MG63 (cell line): Measurements from ENCODE around the gene DLG2. TPM values are rescaled to one million over a fixed set of nuclear protein-coding genes. Genes with fewer than 3 reads are reported as not detected.
"Not testable (repeated sequence)": the region's sequence is repeated elsewhere in the genome, so short reads cannot be mapped to it uniquely, and the experiment has no call there.

Source experiments
- DNase-seq: peaks from one replicate; pipeline ENCODE4 v3.0.0-alpha.2; 2020
- H3K27me3 ChIP-seq: fragments of 250-450 bp; sonication (Bioruptor Pico); 2 replicates; pipeline ENCODE4 v1.5.1; 2020; ENCODE audit warnings: mild to moderate bottlenecking, moderate library complexity
- H3K36me3 ChIP-seq: fragments of 250-450 bp; sonication (Bioruptor Pico); 2 replicates; pipeline ENCODE4 v1.5.1; 2020; ENCODE audit warnings: mild to moderate bottlenecking, moderate library complexity
- H3K4me3 ChIP-seq: fragments of 250-450 bp; sonication (Bioruptor Pico); 2 replicates; pipeline ENCODE4 v1.5.1; 2020; ENCODE audit warnings: mild to moderate bottlenecking, moderate library complexity
- H3K9me3 ChIP-seq: fragments of 250-450 bp; sonication (Bioruptor Pico); 2 replicates; pipeline ENCODE4 v1.5.1; 2020; ENCODE audit warnings: mild to moderate bottlenecking, moderate library complexity
- total RNA-seq: library from RNA; depleted of rRNA; stranded (reverse); fragments of >200 nt; shearing (Covaris generic); gene quantifications from 2 replicates; pipeline ENCODE4 v1.2.3, GENCODE V29; 2014; ENCODE audit warnings: low replicate concordance

DLG2 gene
- total RNA-seq, 1 experiment from 2014 or later: 0.10 TPM

GRCh38 chr11:84882056-84882455 is 745.1 kb downstream of the DLG2 start:
- Histone ChIP-seq H3K36me3 (no peaks in the 10 kb centered on the region), H3K4me3 (no peak overlapping the region), H3K9me3 (no peaks in the 10 kb centered on the region), H3K27me3 (no peaks in the 10 kb centered on the region)
- no peak for DNase-seq

DNA sequence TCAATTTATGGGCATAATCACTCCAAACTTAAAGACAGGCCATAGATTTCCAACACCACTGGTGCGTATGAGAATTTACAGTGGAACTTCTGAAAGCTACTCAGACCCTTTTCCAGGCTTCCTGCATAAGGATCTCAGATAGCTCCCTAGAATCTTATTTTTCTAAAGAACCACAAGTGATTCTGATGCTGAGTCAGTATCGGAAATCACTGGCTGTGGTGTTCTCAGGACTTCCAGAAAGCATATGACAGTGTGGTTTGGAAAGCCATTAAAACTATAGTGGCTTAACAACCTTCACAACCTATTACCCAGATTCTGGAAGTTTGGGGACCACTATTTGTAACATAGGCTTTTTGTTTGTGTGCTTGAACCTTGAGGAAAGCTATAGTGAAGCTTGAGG is 756.0 kb downstream of the DLG2 start:
- no peaks in the 10 kb centered on the region for H3K27me3 ChIP-seq
- no peak overlapping the region for H3K4me3 ChIP-seq
- H3K36me3 ChIP-seq: no peaks in the 10 kb centered on the region
- no peaks in the 10 kb centered on the region for H3K9me3 ChIP-seq
- no peak for DNase-seq

GRCh38 chr11:84870486-84870885 is 756.7 kb downstream of the DLG2 start:
- no peaks in the 10 kb centered on the region for H3K27me3 ChIP-seq
- H3K36me3 ChIP-seq: no peaks in the 10 kb centered on the region
- no peaks in the 10 kb centered on the region for H3K9me3 ChIP-seq
- H3K4me3 ChIP-seq: no peak overlapping the region
- DNase-seq: no peak

GRCh38 chr11:84866922-84867321 is 760.2 kb downstream of the DLG2 start:
- no peaks in the 10 kb centered on the region for H3K27me3 ChIP-seq
- no peaks in the 10 kb centered on the region for H3K36me3 ChIP-seq
- no peak overlapping the region for H3K4me3 ChIP-seq
- no peaks in the 10 kb centered on the region for H3K9me3 ChIP-seq
- no peak for DNase-seq

DNA sequence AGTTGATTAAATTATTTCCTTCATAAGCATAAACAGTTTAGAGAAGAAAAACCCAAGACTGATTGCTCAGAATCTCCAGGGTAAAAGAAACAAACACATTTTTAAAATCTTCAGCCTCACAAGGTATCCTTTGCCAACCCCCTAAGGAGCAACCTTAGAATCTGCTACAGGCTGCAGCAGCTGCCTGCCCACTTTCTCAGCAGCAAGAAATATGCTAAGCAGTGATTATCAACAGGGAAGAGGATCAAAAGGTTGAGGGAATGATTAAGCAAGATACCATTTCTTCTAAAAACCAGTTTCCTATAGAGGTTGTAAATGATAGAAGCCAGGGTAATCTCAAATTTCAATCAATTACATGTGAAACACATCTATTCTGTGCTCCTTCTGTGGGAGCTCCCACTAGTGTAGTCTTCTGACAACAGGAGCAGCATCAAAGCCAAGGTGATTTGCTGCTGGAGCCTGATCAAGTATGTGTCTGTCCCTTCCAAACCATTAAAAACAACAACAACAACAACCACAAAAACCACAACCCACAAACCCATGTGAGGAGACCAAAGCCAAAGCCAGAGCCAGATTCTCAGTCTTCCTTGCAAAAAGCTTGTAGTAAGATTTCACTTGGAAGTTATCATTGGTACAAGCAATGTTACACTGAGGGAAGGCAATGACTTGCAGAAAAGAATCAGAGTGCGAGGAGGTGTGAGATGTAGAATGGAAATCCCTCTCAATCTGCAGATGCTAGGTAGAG is 761.2 kb downstream of the DLG2 start:
- DNase-seq: no peak
- H3K9me3 ChIP-seq: no peaks in the 10 kb centered on the region
- no peaks in the 10 kb centered on the region for H3K36me3 ChIP-seq
- H3K27me3 ChIP-seq: no peaks in the 10 kb centered on the region
- no peak overlapping the region for H3K4me3 ChIP-seq

GRCh38 chr11:84865257-84865656 is 761.9 kb downstream of the DLG2 start:
- Histone ChIP-seq H3K27me3 (no peaks in the 10 kb centered on the region), H3K4me3 (no peak overlapping the region), H3K9me3 (no peaks in the 10 kb centered on the region), H3K36me3 (no peaks in the 10 kb centered on the region)
- no peak for DNase-seq

DNA sequence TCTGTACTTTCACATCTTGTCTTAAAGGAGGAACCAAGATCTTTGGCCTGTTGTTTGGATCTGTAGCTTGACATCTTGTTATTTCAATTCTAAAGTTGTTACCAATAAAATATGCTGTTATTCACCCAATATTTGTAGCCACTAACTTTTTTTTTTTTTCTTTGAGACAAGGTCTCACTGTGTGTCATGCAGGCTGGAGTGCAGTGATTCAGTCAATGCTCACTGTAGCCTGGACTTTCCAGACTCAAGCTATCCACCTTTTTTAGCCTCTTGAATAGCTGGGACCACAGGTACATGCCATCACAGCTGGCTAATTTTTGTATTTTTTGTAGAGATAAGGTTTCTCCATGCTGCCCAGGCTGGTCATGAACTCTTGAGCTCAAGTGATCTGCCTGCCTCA is 769.4 kb downstream of the DLG2 start:
- Histone ChIP-seq H3K4me3 (no peak overlapping the region), H3K9me3 (no peaks in the 10 kb centered on the region), H3K27me3 (no peaks in the 10 kb centered on the region), H3K36me3 (no peaks in the 10 kb centered on the region)
- DNase-seq: no peak

GRCh38 chr11:84855508-84856245 is 771.5 kb downstream of the DLG2 start:
- H3K9me3 ChIP-seq: no peaks in the 10 kb centered on the region
- H3K27me3 ChIP-seq: no peaks in the 10 kb centered on the region
- no peak for DNase-seq
- no peak overlapping the region for H3K4me3 ChIP-seq
- no peaks in the 10 kb centered on the region for H3K36me3 ChIP-seq

- Histone ChIP-seq H3K36me3 (no peaks in the 10 kb centered on the region), H3K4me3 (no peak overlapping the region), H3K27me3 (no peaks in the 10 kb centered on the region), H3K9me3 (no peaks in the 10 kb centered on the region)
- DNase-seq: no peak
These were observed 772.7 kb downstream of the DLG2 start for GRCh38 chr11:84854498-84854880.

GRCh38 chr11:84853841-84854497 is 773.2 kb downstream of the DLG2 start:
- DNase-seq: no peak

DNA sequence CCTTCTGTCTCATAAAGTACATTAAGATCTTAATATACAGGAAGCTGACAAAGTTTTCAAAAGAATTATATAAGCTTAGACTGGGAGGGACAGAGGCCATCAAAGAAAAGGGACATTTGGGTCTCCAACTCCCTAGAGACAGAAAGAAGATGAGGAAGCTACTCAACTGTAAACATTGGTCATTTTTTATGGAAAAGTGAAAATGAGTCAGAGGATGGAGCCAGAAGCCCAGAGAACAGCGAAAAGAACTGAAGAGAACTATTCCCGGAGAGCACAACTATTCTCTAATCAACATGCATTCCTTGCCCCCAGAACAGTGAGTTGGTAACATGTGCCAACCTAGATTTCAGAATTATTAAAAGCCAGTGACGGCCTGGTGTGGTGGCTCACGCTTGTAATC is 779.3 kb downstream of the DLG2 start:
- H3K36me3 ChIP-seq: no peaks in the 10 kb centered on the region
- H3K27me3 ChIP-seq: no peaks in the 10 kb centered on the region
- no peak overlapping the region for H3K4me3 ChIP-seq
- no peaks in the 10 kb centered on the region for H3K9me3 ChIP-seq
- no peak for DNase-seq

More at GRCh38 chr11:84853841-84854497, 773.2 kb downstream of the DLG2 start:
- no peaks in the 10 kb centered on the region for H3K9me3 ChIP-seq
- H3K36me3 ChIP-seq: no peaks in the 10 kb centered on the region
- no peaks in the 10 kb centered on the region for H3K27me3 ChIP-seq
- H3K4me3 ChIP-seq: no peak overlapping the region

GRCh38 chr11:84840201-84840600 is 786.9 kb downstream of the DLG2 start:
- not testable (repeated sequence) for H3K36me3 ChIP-seq, H3K4me3 ChIP-seq, H3K27me3 ChIP-seq, DNase-seq, H3K9me3 ChIP-seq

- H3K36me3 ChIP-seq: no peaks in the 10 kb centered on the region
- no peak for DNase-seq
- no peaks in the 10 kb centered on the region for H3K27me3 ChIP-seq
- H3K4me3 ChIP-seq: no peak overlapping the region
- no peaks in the 10 kb centered on the region for H3K9me3 ChIP-seq
These were observed 789.6 kb downstream of the DLG2 start for GRCh38 chr11:84837402-84838069.

- no peaks in the 10 kb centered on the region; the same call in 1 of the 2 replicates for H3K27me3 ChIP-seq
- no peak overlapping the region for H3K4me3 ChIP-seq
- no peaks in the 10 kb centered on the region for H3K9me3 ChIP-seq
- no peak for DNase-seq
- no peaks in the 10 kb centered on the region for H3K36me3 ChIP-seq
These were observed 790.8 kb downstream of the DLG2 start for GRCh38 chr11:84836371-84836770.

- no peak overlapping the region for H3K4me3 ChIP-seq
- no peak for DNase-seq
- no peaks in the 10 kb centered on the region for H3K36me3 ChIP-seq
- H3K27me3 ChIP-seq: no peaks in the 10 kb centered on the region; the same call in 1 of the 2 replicates
- H3K9me3 ChIP-seq: no peaks in the 10 kb centered on the region
These were observed 793.6 kb downstream of the DLG2 start for GRCh38 chr11:84833488-84834088.

GRCh38 chr11:84830372-84830771 is 796.8 kb downstream of the DLG2 start:
- no peaks in the 10 kb centered on the region; the same call in 1 of the 2 replicates for H3K27me3 ChIP-seq
- DNase-seq: no peak

DNA sequence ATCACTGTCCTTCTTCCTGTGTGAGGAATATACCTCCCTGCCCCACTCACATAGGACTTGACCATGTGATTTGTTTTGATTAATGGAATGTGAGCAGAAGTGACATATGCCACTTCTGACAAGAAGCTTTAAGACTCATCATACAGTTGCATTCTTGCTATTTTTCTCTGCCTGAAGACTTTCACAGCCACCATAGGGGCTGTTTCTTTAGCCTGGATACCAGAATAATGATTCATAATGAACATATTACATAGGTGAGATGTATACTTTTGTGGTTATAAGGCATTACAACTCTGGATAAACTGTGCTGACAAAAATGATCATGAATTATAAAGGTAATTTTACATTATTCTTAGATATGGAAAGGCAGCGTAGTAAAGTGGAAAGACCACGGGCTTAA is 798.0 kb downstream of the DLG2 start:
- no peaks in the 10 kb centered on the region; the same call in 1 of the 2 replicates for H3K27me3 ChIP-seq
- H3K9me3 ChIP-seq: no peaks in the 10 kb centered on the region

More at GRCh38 chr11:84830372-84830771, 796.8 kb downstream of the DLG2 start:
- H3K36me3 ChIP-seq: no peaks in the 10 kb centered on the region
- H3K9me3 ChIP-seq: no peaks in the 10 kb centered on the region
- H3K4me3 ChIP-seq: no peak overlapping the region

More for the DNA sequence above, 798.0 kb downstream of the DLG2 start:
- H3K36me3 ChIP-seq: no peaks in the 10 kb centered on the region
- DNase-seq: no peak
- no peak overlapping the region for H3K4me3 ChIP-seq
